ENCODE results near the gene CPNE1.

The CPNE1 gene

DNA sequence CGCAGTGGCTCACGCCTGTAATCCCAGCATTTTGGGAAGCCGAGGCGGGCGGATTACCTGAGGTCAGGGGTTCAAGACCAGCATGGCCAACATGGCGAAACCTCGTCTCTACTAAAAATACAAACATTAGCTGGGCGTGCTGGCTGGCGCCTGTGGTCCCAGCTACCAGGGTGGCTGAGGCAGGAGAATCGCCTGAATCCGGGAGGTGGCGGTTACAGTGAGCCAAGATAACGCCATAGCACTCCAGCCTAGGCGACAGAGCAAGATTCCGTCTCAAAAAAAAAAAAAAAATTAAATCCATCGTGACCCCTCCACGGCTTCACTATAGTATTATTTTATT lies 1.2 kb upstream of the CPNE1 start:
- 92 to 97% methylated on average over 10 to 11 of the region's 17 CpGs for WGBS, 2 experiments (ENCODE audit: insufficient coverage in 2 of 2)
- Histone ChIP-seq H3K36me3 (ENCODE audit: control insufficient read depth, insufficient read depth, low read length) (peaks cover 20% of the 10 kb centered on the region), H3K4me1 (ENCODE audit: control insufficient read depth, insufficient read depth, low read length, poor library complexity, severe bottlenecking) (peaks cover 15% of the 10 kb centered on the region), H3K4me3 (ENCODE audit: extremely low read depth, insufficient read depth, low read length, poor library complexity, severe bottlenecking) (no peak overlapping the region), H3K9me3 (ENCODE audit: control insufficient read depth, low read length) (no peaks in the 10 kb centered on the region), H3K27ac (ENCODE audit: low read depth, low read length, severe bottlenecking) (no peak overlapping the region)

DNA sequence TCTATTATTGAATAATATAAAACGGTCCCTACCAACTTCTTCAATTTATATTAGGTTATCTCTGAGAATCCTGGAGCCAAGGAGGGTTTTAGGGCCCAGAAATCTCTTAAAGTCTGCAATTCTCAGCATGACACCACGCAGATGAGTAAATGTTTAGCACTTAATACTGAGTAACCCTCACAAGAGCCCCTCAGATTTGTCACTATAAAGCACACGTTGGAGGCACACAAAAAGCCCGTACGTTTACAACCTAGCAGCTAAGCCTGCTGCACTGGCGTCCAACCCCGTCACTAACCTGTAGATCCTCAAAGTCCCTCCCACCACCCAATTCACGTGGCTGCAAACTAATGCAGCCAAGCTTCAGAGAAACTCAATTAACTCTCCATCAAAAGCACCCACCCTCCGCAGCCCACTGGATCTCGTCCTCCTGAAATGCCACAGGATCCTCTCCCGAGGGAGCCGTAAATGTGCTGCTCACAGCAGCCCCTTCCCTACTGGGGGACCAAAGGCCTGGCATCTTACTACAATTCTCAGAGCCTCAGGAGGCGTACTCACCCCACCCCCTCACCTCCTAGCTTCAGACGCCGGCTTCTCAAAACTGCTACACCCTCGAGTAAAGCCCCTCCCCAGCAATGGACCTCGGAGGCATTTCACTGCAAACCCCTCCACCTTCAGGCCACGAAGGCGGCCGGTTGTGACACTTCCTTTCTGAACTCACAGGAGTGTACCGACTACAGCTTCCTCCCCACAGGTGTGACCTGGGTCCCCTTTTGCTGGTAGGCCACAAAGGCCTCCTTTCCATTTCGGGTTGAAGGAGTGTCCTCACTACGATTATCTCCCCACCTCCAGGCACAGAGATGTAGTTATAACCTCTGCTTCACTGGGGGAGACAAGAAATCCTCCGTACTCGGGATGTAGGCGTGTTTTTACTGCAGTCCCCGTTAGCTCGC lies 909 bp downstream of the CPNE1 start:
- Histone ChIP-seq H3K27ac (ENCODE audit: low read depth, low read length, severe bottlenecking) (peak overlapping the region; percentile 97), H3K4me3 (ENCODE audit: extremely low read depth, insufficient read depth, low read length, poor library complexity, severe bottlenecking) (peak overlapping the region; percentile 91), H3K36me3 (ENCODE audit: control insufficient read depth, insufficient read depth, low read length) (peaks cover 6% of the 10 kb centered on the region), H3K9me3 (ENCODE audit: control insufficient read depth, low read length) (no peaks in the 10 kb centered on the region), H3K4me1 (ENCODE audit: control insufficient read depth, insufficient read depth, low read length, poor library complexity, severe bottlenecking) (peaks cover 15% of the 10 kb centered on the region)
- 0 to 1% methylated on average over 22 to 27 of the region's 28 CpGs for WGBS, 2 experiments (ENCODE audit: insufficient coverage in 2 of 2)

DNA sequence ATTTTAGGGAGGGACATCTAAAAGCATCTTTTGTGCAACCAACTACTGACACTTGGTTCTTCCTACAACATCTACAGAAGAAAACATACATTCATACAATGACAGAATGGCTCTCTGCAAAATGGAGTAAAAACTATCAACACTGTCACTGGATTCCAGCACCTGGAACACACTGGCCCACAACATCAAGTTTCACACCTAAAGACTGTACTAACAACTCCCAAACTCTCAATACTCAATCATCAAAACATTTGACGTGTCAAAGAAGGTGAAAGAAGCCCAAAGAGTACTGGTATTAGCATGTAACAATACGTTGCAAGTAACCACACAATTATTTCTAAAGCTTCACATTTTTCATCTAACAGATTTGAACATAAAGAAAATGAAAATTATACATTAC lies 2.1 kb downstream of the CPNE1 start:
- Histone ChIP-seq H3K4me1 (ENCODE audit: control insufficient read depth, insufficient read depth, low read length, poor library complexity, severe bottlenecking) (peaks cover 15% of the 10 kb centered on the region), H3K4me3 (ENCODE audit: extremely low read depth, insufficient read depth, low read length, poor library complexity, severe bottlenecking) (peak overlapping the region; percentile 91), H3K9me3 (ENCODE audit: control insufficient read depth, low read length) (no peaks in the 10 kb centered on the region), H3K27ac (ENCODE audit: low read depth, low read length, severe bottlenecking) (no peak overlapping the region), H3K36me3 (ENCODE audit: control insufficient read depth, insufficient read depth, low read length) (peaks cover 6% of the 10 kb centered on the region)
- WGBS, 2 experiments (ENCODE audit: insufficient coverage in 2 of 2) = 14% methylated on average over 2 of the region's 2 CpGs; no CpG with 5 or more reads in 1 of the 2 experiments

GRCh38 chr20:35661908-35662307 lies 2.8 kb downstream of the CPNE1 start:
- 83% methylated on average over 1 of the region's 3 CpGs; no CpG with 5 or more reads in 1 of the 2 experiments for WGBS, 2 experiments (ENCODE audit: insufficient coverage in 2 of 2)

DNA sequence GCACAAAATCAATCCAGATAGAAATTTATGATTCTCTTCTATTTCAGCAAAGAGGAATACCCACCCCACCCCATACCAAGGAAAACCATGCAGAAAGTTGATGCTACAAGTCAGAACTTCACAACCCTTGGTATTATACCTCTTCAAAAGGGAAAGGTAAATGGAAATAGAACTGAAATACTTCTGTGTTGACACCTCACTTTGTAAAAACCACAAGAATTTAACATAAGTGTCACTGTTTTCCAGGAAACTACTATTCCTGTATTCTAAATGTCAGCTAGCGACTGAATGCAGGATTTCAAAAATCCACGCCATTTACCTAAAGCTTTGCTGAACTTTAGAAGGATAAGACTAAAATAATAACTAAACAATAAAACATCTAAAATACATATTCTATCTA lies 3.6 kb downstream of the CPNE1 start:
- peaks cover 19% of the 10 kb centered on the region for H3K36me3 ChIP-seq (ENCODE audit: control insufficient read depth, insufficient read depth, low read length)
- peaks cover 15% of the 10 kb centered on the region for H3K4me1 ChIP-seq (ENCODE audit: control insufficient read depth, insufficient read depth, low read length, poor library complexity, severe bottlenecking)
- H3K4me3 ChIP-seq (ENCODE audit: extremely low read depth, insufficient read depth, low read length, poor library complexity, severe bottlenecking) = peak overlapping the region; percentile 19
- no peak overlapping the region for H3K27ac ChIP-seq (ENCODE audit: low read depth, low read length, severe bottlenecking)
- WGBS, 2 experiments (ENCODE audit: insufficient coverage in 2 of 2) = no CpG with 5 or more reads among the region's 2 CpGs
- H3K9me3 ChIP-seq (ENCODE audit: control insufficient read depth, low read length) = no peaks in the 10 kb centered on the region

More at GRCh38 chr20:35661908-35662307, 2.8 kb downstream of the CPNE1 start:
- Histone ChIP-seq H3K4me3 (ENCODE audit: extremely low read depth, insufficient read depth, low read length, poor library complexity, severe bottlenecking) (peak overlapping the region; percentile 19), H3K27ac (ENCODE audit: low read depth, low read length, severe bottlenecking) (no peak overlapping the region), H3K36me3 (ENCODE audit: control insufficient read depth, insufficient read depth, low read length) (peaks cover 12% of the 10 kb centered on the region), H3K4me1 (ENCODE audit: control insufficient read depth, insufficient read depth, low read length, poor library complexity, severe bottlenecking) (peaks cover 15% of the 10 kb centered on the region), H3K9me3 (ENCODE audit: control insufficient read depth, low read length) (no peaks in the 10 kb centered on the region)

DNA sequence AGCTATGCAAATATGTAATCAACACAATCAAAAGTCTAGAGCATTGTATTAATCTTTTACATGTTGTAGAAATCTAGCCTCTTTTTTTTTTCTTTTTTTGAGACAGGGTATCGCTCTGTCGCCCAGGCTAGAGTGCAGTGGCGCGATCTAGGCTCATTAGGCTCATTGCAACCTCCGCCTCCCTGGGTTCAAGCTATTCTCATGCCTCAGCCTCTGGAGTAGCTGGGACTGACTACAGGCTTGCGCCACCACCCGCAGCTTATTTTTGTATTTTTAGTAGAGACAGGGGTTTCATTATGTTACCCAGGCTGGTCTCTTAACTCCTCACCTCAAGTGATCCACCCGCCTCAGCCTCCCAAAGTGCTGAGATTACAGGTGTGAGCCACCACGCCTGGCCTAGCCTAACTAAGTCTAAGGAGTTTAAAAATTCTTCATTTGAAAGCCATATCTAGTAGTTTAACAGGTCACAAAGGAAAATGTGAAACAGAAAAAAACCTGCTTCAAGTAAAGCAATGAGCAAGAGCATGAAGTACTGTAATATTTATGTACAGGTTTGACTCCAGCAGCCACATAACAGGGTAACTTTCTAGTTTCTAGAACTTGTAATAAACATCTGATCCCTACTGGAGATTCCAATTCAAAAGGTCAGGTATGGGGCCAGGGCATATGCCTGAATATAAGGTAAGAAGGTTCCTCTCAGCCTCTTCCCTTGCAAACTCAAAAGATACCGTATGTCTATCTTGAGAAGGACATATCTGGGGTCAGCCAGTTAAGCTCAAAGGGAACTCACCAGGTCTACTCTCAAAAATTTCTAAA lies 4.4 kb downstream of the CPNE1 start:
- Histone ChIP-seq H3K27ac (ENCODE audit: low read depth, low read length, severe bottlenecking) (no peak overlapping the region), H3K4me3 (ENCODE audit: extremely low read depth, insufficient read depth, low read length, poor library complexity, severe bottlenecking) (no peak overlapping the region), H3K9me3 (ENCODE audit: control insufficient read depth, low read length) (no peaks in the 10 kb centered on the region), H3K4me1 (ENCODE audit: control insufficient read depth, insufficient read depth, low read length, poor library complexity, severe bottlenecking) (peaks cover 15% of the 10 kb centered on the region), H3K36me3 (ENCODE audit: control insufficient read depth, insufficient read depth, low read length) (peaks cover 22% of the 10 kb centered on the region)
- WGBS, 2 experiments (ENCODE audit: insufficient coverage in 2 of 2) = 86 to 94% methylated on average over 3 to 7 of the region's 10 CpGs

GRCh38 chr20:35657271-35657670 lies 7.4 kb downstream of the CPNE1 start:
- Histone ChIP-seq H3K4me3 (ENCODE audit: extremely low read depth, insufficient read depth, low read length, poor library complexity, severe bottlenecking) (no peak overlapping the region), H3K4me1 (ENCODE audit: control insufficient read depth, insufficient read depth, low read length, poor library complexity, severe bottlenecking) (peaks cover 12% of the 10 kb centered on the region), H3K27ac (ENCODE audit: low read depth, low read length, severe bottlenecking) (no peak overlapping the region), H3K36me3 (ENCODE audit: control insufficient read depth, insufficient read depth, low read length) (peaks cover 52% of the 10 kb centered on the region), H3K9me3 (ENCODE audit: control insufficient read depth, low read length) (no peaks in the 10 kb centered on the region)
- no CpG with 5 or more reads among the region's 1 CpG for WGBS, 2 experiments (ENCODE audit: insufficient coverage in 2 of 2)

GRCh38 chr20:35654415-35654814 lies 10.3 kb downstream of the CPNE1 start:
- Histone ChIP-seq H3K27ac (ENCODE audit: low read depth, low read length, severe bottlenecking) (no peak overlapping the region), H3K9me3 (ENCODE audit: control insufficient read depth, low read length) (no peaks in the 10 kb centered on the region), H3K4me3 (ENCODE audit: extremely low read depth, insufficient read depth, low read length, poor library complexity, severe bottlenecking) (no peak overlapping the region), H3K4me1 (ENCODE audit: control insufficient read depth, insufficient read depth, low read length, poor library complexity, severe bottlenecking) (no peaks in the 10 kb centered on the region), H3K36me3 (ENCODE audit: control insufficient read depth, insufficient read depth, low read length) (peaks cover 65% of the 10 kb centered on the region)
- 98% methylated on average over 9 of the region's 9 CpGs for whole genome bisulfite sequencing, 2 experiments (ENCODE audit: insufficient coverage in 2 of 2)

DNA sequence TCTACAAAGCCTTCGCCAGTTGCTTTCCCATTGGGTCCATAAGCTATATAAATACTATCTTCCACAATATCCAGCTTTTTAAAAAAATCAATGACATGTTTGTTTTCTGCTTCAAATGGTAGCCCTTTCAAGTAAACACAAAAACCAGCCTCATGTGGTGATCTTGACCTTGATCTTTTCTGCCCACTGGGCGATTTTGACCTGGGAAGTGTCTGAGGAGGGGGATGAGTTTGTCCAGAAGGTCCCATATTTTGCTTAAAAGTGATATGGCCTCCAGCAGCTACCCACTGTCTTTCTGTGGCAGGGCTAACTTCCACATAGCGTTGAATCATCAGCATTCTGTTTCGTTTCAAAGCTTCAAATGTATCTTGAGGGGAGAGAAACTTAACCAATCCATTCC lies 10.8 kb downstream of the CPNE1 start:
- Histone ChIP-seq H3K9me3 (ENCODE audit: control insufficient read depth, low read length) (no peaks in the 10 kb centered on the region), H3K4me1 (ENCODE audit: control insufficient read depth, insufficient read depth, low read length, poor library complexity, severe bottlenecking) (no peaks in the 10 kb centered on the region), H3K27ac (ENCODE audit: low read depth, low read length, severe bottlenecking) (no peak overlapping the region), H3K36me3 (ENCODE audit: control insufficient read depth, insufficient read depth, low read length) (peaks cover 69% of the 10 kb centered on the region), H3K4me3 (ENCODE audit: extremely low read depth, insufficient read depth, low read length, poor library complexity, severe bottlenecking) (no peak overlapping the region)
- 96 to 98% methylated on average over 3 to 4 of the region's 4 CpGs for WGBS, 2 experiments (ENCODE audit: insufficient coverage in 2 of 2)

DNA sequence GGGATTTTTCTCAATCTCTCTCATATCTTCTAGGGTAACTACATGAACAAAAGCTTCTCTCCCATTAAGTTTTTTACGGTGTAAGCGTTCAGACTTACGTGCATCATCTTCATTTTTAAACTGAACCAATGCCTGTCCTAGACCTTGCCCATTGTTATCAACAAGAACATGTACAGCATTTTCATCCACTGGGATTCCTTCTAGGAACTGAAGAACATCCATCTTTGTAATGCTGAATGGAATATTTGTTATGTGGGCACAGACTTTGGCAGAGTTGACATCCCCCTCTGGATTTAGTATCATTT lies 11.3 kb downstream of the CPNE1 start:
- no peaks in the 10 kb centered on the region for H3K4me1 ChIP-seq (ENCODE audit: control insufficient read depth, insufficient read depth, low read length, poor library complexity, severe bottlenecking)
- no peak overlapping the region for H3K4me3 ChIP-seq (ENCODE audit: extremely low read depth, insufficient read depth, low read length, poor library complexity, severe bottlenecking)
- H3K9me3 ChIP-seq (ENCODE audit: control insufficient read depth, low read length) = no peaks in the 10 kb centered on the region
- peaks cover 71% of the 10 kb centered on the region for H3K36me3 ChIP-seq (ENCODE audit: control insufficient read depth, insufficient read depth, low read length)
- H3K27ac ChIP-seq (ENCODE audit: low read depth, low read length, severe bottlenecking) = no peak overlapping the region
- WGBS, 2 experiments (ENCODE audit: insufficient coverage in 2 of 2) = 100% methylated on average over 2 to 3 of the region's 3 CpGs
